GM23338 (cell line): ENCODE measurements around the gene RASA3. TPM values are rescaled to one million over a fixed set of nuclear protein-coding genes. Genes with fewer than 3 reads are reported as not detected.

Experiments
- ATAC-seq: fragments of 200-7000 bp; cut with Tn5 transposase; 3 replicates; pipeline ENCODE4 v1.9.1; 2020
- DNase-seq: peaks from one replicate; pipeline ENCODE4 v3.0.0-alpha.2; 2015; ENCODE audit warnings: low spot score
- H2AFZ ChIP-seq: fragments of 200-600 bp; sonication (generic); 2 replicates; pipeline ENCODE4 v1.8.0; 2016; ENCODE audit warnings: antibody characterized with exemption, mild to moderate bottlenecking, moderate library complexity
- H3F3A ChIP-seq: fragments of 200-600 bp; sonication (generic); replicated peaks from 2 replicates; pipeline ENCODE4 v1.8.0; 2017; ENCODE audit warnings: antibody characterized with exemption, mixed run types, low read depth
- H3K27ac ChIP-seq: fragments of 200-600 bp; sonication (generic); 2 replicates; pipeline ENCODE4 v1.6.1; 2016; ENCODE audit warnings: low read depth
- H3K27me3 ChIP-seq: fragments of 200-600 bp; sonication (generic); 2 replicates; pipeline ENCODE4 v1.8.0; 2016; ENCODE audit warnings: mild to moderate bottlenecking, mixed run types, moderate library complexity; ENCODE audit not compliant: insufficient read depth
- H3K36me3 ChIP-seq: fragments of 200-600 bp; sonication (generic); 2 replicates; pipeline ENCODE4 v1.8.0; 2016; ENCODE audit warnings: mild to moderate bottlenecking; ENCODE audit not compliant: insufficient read depth
- H3K4me1 ChIP-seq: fragments of 200-600 bp; sonication (generic); 2 replicates; pipeline ENCODE4 v1.8.0; 2016; ENCODE audit warnings: mild to moderate bottlenecking, moderate library complexity; ENCODE audit not compliant: insufficient read depth
- H3K4me2 ChIP-seq: fragments of 200-600 bp; sonication (generic); 2 replicates; pipeline ENCODE4 v1.7.1; 2017; ENCODE audit warnings: mixed run types
- H3K4me3 ChIP-seq: fragments of 200-600 bp; sonication (generic); 2 replicates; pipeline ENCODE4 v1.6.1; 2016; ENCODE audit warnings: mixed run types
- H3K79me2 ChIP-seq: fragments of 200-600 bp; sonication (generic); replicated peaks from 2 replicates; pipeline ENCODE4 v1.8.0; 2017; ENCODE audit warnings: mild to moderate bottlenecking; ENCODE audit not compliant: insufficient read depth
- H3K9me2 ChIP-seq: fragments of 200-600 bp; sonication (generic); 2 replicates; pipeline ENCODE4 v1.8.0; 2017; ENCODE audit not compliant: insufficient read depth
- H4K20me1 ChIP-seq: fragments of 200-600 bp; sonication (generic); replicated peaks from 2 replicates; pipeline ENCODE4 v1.8.0; 2017; ENCODE audit warnings: mild to moderate bottlenecking; ENCODE audit not compliant: insufficient read depth
- H3K27ac Mint-ChIP-seq: 2 replicates; pipeline ENCODE4 v1.8.0; 2020; ENCODE audit warnings: inconsistent platforms, mild to moderate bottlenecking, moderate library complexity, mixed read lengths
- H3K27me3 Mint-ChIP-seq: 3 replicates; pipeline ENCODE4 v1.8.0; 2022; ENCODE audit warnings: low read depth, mild to moderate bottlenecking, moderate library complexity, mixed read lengths, inconsistent platforms; ENCODE audit not compliant: insufficient read depth, poor library complexity
- H3K36me3 Mint-ChIP-seq: 3 replicates; pipeline ENCODE4 v1.8.0; 2021; ENCODE audit warnings: low read depth, mild to moderate bottlenecking, inconsistent platforms, moderate library complexity, mixed read lengths
- H3K4me1 Mint-ChIP-seq: 3 replicates; pipeline ENCODE4 v1.8.0; 2020; ENCODE audit warnings: mild to moderate bottlenecking, inconsistent platforms, mixed read lengths
- H3K4me3 Mint-ChIP-seq: 3 replicates; pipeline ENCODE4 v1.8.0; 2021; ENCODE audit warnings: moderate library complexity, mild to moderate bottlenecking, inconsistent platforms, mixed read lengths
- H3K9me3 Mint-ChIP-seq: 3 replicates; pipeline ENCODE4 v1.8.0; 2020; ENCODE audit warnings: moderate library complexity, mild to moderate bottlenecking, inconsistent platforms, mixed read lengths
- ETS1 ChIP-seq: IDR thresholded peaks from 2 replicates; pipeline ENCODE4 v1.6.1; 2016; ENCODE audit warnings: antibody characterized with exemption
- EZH2 ChIP-seq: fragments of 200-600 bp; sonication (generic); IDR thresholded peaks from one replicate; pipeline ENCODE4 v1.8.0; 2017; ENCODE audit warnings: antibody characterized with exemption, mild to moderate bottlenecking, low read depth; ENCODE audit not compliant: unreplicated experiment
- EZH2phosphoT487 ChIP-seq: fragments of 200-600 bp; sonication (generic); IDR thresholded peaks from one replicate; pipeline ENCODE4 v1.8.1; 2018; ENCODE audit warnings: antibody characterized with exemption; ENCODE audit not compliant: unreplicated experiment
- POLR2AphosphoS5 ChIP-seq: IDR thresholded peaks from 2 replicates; pipeline ENCODE4 v1.6.1; 2016; ENCODE audit warnings: antibody characterized with exemption, low read depth
- STAT1 ChIP-seq: IDR thresholded peaks from one replicate; pipeline ENCODE4 v1.6.1; 2016; ENCODE audit warnings: antibody characterized with exemption; ENCODE audit not compliant: unreplicated experiment
- ZNF114 ChIP-seq: fragments of 250-450 bp; sonication (Bioruptor Pico); IDR thresholded peaks from 2 replicates; pipeline ENCODE4 v1.5.0; 2020; ENCODE audit warnings: mild to moderate bottlenecking, moderate library complexity
- polyA plus RNA-seq: library from polyadenylated mRNA; unstranded; fragments of >200 nt; fragmentation: Nextera tagmentation; extraction: Ambion mirVana; gene quantifications from 2 replicates; pipeline ENCODE4 v1.2.1, GENCODE V29; 2016
- total RNA-seq: library from RNA; depleted of rRNA; stranded (reverse); fragments of >200 nt; shearing (Covaris generic); gene quantifications from 2 replicates; pipeline ENCODE4 v1.2.3, GENCODE V29; 2014
- TF ChIP-seq, protein P1 (sequence below): fragments of 250-450 bp; sonication (Bioruptor Pico); IDR thresholded peaks from 2 replicates; pipeline ENCODE4 v1.5.0; 2020; ENCODE audit warnings: mild to moderate bottlenecking, moderate library complexity
- TF ChIP-seq, protein P2 (sequence below), 2 experiments: fragments of 200-600 bp in 1 of 2; sonication (generic) in 1 of 2; conservative IDR thresholded peaks; 2 replicates each; pipeline versions ENCODE4 v1.5.1 to v1.6.1; 2016 to 2017; ENCODE audit warnings: antibody characterized with exemption in 2 of 2, low read depth in 2 of 2, mild to moderate bottlenecking in 2 of 2, moderate library complexity in 1 of 2

The RASA3 gene
- total and polyA plus RNA-seq, 2 experiments from 2014 or later = 11.2 to 20.7 TPM

- no peak overlapping the region for H3K4me3 ChIP-seq
- ATAC-seq (peak; percentile 18), DNase-seq (no peak)
- Mint-ChIP-seq H3K27ac (0 out of 2 replicates have a peak overlapping the region, but pooled peaks have one; percentile 56), H3K4me3 (no peak overlapping the region), H3K9me3 (peaks cover 3% of the 10 kb centered on the region; the same call in 1 of the 3 replicates), H3K4me1 (peaks cover 43% of the 10 kb centered on the region), H3K27me3 (peaks cover 14% of the 10 kb centered on the region), H3K36me3 (peaks cover 6% of the 10 kb centered on the region)
- peaks cover 19% of the 10 kb centered on the region for H3F3A ChIP-seq
- no peaks in the 10 kb centered on the region for H3K9me2 ChIP-seq
- peaks cover 47% of the 10 kb centered on the region for H3K79me2 ChIP-seq
- H3K36me3 ChIP-seq = no peaks in the 10 kb centered on the region
- no peaks in the 10 kb centered on the region for H3K27me3 ChIP-seq
- H3K27ac ChIP-seq = peak overlapping the region; percentile 88; the same call in 1 of the 2 replicates
- TF ChIP-seq POLR2AphosphoS5 (no peak), EZH2 (no peak), EZH2phosphoT487 (no peak), STAT1 (no peak), ZNF114 (CRISPR knock-in tag) (no peak), ETS1 (no peak)
- TF ChIP-seq, protein P1, sequence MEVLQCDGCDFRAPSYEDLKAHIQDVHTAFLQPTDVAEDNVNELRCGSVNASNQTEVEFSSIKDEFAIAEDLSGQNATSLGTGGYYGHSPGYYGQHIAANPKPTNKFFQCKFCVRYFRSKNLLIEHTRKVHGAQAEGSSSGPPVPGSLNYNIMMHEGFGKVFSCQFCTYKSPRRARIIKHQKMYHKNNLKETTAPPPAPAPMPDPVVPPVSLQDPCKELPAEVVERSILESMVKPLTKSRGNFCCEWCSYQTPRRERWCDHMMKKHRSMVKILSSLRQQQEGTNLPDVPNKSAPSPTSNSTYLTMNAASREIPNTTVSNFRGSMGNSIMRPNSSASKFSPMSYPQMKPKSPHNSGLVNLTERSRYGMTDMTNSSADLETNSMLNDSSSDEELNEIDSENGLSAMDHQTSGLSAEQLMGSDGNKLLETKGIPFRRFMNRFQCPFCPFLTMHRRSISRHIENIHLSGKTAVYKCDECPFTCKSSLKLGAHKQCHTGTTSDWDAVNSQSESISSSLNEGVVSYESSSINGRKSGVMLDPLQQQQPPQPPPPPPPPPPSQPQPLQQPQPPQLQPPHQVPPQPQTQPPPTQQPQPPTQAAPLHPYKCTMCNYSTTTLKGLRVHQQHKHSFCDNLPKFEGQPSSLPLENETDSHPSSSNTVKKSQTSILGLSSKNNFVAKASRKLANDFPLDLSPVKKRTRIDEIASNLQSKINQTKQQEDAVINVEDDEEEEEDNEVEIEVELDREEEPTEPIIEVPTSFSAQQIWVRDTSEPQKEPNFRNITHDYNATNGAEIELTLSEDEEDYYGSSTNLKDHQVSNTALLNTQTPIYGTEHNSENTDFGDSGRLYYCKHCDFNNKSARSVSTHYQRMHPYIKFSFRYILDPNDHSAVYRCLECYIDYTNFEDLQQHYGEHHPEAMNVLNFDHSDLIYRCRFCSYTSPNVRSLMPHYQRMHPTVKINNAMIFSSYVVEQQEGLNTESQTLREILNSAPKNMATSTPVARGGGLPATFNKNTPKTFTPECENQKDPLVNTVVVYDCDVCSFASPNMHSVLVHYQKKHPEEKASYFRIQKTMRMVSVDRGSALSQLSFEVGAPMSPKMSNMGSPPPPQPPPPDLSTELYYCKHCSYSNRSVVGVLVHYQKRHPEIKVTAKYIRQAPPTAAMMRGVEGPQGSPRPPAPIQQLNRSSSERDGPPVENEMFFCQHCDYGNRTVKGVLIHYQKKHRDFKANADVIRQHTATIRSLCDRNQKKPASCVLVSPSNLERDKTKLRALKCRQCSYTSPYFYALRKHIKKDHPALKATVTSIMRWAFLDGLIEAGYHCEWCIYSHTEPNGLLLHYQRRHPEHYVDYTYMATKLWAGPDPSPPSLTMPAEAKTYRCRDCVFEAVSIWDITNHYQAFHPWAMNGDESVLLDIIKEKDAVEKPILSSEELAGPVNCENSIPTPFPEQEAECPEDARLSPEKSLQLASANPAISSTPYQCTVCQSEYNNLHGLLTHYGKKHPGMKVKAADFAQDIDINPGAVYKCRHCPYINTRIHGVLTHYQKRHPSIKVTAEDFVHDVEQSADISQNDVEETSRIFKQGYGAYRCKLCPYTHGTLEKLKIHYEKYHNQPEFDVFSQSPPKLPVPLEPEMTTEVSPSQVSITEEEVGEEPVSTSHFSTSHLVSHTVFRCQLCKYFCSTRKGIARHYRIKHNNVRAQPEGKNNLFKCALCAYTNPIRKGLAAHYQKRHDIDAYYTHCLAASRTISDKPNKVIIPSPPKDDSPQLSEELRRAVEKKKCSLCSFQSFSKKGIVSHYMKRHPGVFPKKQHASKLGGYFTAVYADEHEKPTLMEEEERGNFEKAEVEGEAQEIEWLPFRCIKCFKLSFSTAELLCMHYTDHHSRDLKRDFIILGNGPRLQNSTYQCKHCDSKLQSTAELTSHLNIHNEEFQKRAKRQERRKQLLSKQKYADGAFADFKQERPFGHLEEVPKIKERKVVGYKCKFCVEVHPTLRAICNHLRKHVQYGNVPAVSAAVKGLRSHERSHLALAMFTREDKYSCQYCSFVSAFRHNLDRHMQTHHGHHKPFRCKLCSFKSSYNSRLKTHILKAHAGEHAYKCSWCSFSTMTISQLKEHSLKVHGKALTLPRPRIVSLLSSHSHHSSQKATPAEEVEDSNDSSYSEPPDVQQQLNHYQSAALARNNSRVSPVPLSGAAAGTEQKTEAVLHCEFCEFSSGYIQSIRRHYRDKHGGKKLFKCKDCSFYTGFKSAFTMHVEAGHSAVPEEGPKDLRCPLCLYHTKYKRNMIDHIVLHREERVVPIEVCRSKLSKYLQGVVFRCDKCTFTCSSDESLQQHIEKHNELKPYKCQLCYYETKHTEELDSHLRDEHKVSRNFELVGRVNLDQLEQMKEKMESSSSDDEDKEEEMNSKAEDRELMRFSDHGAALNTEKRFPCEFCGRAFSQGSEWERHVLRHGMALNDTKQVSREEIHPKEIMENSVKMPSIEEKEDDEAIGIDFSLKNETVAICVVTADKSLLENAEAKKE (CRISPR knock-in tag) = no peak
- TF ChIP-seq, protein P2, sequence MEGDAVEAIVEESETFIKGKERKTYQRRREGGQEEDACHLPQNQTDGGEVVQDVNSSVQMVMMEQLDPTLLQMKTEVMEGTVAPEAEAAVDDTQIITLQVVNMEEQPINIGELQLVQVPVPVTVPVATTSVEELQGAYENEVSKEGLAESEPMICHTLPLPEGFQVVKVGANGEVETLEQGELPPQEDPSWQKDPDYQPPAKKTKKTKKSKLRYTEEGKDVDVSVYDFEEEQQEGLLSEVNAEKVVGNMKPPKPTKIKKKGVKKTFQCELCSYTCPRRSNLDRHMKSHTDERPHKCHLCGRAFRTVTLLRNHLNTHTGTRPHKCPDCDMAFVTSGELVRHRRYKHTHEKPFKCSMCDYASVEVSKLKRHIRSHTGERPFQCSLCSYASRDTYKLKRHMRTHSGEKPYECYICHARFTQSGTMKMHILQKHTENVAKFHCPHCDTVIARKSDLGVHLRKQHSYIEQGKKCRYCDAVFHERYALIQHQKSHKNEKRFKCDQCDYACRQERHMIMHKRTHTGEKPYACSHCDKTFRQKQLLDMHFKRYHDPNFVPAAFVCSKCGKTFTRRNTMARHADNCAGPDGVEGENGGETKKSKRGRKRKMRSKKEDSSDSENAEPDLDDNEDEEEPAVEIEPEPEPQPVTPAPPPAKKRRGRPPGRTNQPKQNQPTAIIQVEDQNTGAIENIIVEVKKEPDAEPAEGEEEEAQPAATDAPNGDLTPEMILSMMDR (conservative IDR thresholded peaks at IDR 0.05; ENCODE audit: low read depth in 2 of 2) = no peak
- no peaks in the 10 kb centered on the region; the same call in 1 of the 2 replicates for H4K20me1 ChIP-seq
- H2AFZ ChIP-seq = no peak overlapping the region
- peaks cover 20% of the 10 kb centered on the region for H3K4me1 ChIP-seq
- H3K4me2 ChIP-seq = no peak overlapping the region; the same call in 1 of the 2 replicates
These were observed 10.8 kb downstream of the RASA3 start for GRCh38 chr13:114121496-114122126.
